IPS-20b (cell line): ENCODE data around the gene GHRL.

Experiments used
- H3K27ac ChIP-seq: one replicate; pipeline ENCODE4 v1.5.1; 2013; ENCODE audit warnings: low read length
- H3K27me3 ChIP-seq: 2 replicates; pipeline ENCODE4 v1.6.1; 2013; ENCODE audit warnings: mild to moderate bottlenecking, low read length, inconsistent platforms; ENCODE audit not compliant: insufficient read depth
- H3K36me3 ChIP-seq: 2 replicates; pipeline ENCODE4 v1.6.1; 2013; ENCODE audit warnings: low read depth, mild to moderate bottlenecking, inconsistent platforms, low read length, moderate library complexity; ENCODE audit not compliant: insufficient read depth
- H3K4me1 ChIP-seq: 2 replicates; pipeline ENCODE4 v1.6.1; 2013; ENCODE audit warnings: mild to moderate bottlenecking, control low read depth, inconsistent platforms, low read length, moderate library complexity; ENCODE audit not compliant: insufficient read depth
- H3K4me3 ChIP-seq: 2 replicates; pipeline ENCODE4 v1.5.1; 2013; ENCODE audit warnings: mild to moderate bottlenecking, low read length, inconsistent platforms
- H3K9ac ChIP-seq: 2 replicates; pipeline ENCODE4 v1.6.1; 2013; ENCODE audit warnings: low read depth, mild to moderate bottlenecking, inconsistent platforms, low read length, moderate library complexity
- H3K9me3 ChIP-seq: 2 replicates; pipeline ENCODE4 v1.6.1; 2013; ENCODE audit warnings: mild to moderate bottlenecking, low read depth, low read length, inconsistent platforms; ENCODE audit not compliant: insufficient read depth

Gene GHRL

DNA sequence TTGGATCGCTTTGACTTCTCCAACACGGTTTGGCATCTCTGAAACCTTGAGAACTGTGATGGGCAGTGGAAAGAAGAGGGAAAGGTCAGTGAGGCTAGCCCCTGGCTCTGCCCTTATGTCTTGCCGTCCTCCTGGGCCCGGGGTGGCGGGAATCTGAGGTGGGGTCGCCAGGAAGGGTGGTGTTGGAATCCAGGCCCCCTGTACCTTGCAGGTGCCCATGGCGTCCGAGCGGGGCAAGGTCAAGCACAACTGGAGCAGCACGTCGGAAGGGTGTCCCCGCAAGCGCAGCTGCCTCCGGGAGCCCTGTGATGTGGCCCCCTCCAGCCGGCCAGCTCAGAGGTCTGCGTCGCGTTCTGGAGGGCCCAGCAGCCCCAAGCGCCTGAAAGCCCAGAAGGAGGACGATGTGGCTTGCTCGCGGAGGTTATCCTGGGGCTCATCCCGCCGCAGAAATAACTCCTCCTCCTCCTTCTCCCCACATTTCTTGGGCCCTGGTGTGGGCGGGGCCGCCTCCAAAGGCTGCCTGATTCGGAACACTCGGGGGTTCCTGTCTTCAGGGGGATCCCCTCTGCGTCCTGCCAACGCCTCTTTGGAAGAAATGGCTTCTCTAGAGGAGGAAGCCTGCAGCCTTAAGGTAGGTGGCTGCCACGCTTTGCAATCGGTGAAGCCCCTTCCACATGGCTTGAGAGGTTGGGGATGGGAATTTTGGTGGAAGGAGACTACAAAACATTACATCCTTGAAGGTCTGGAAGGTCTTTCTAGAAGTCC lies 43.6 kb downstream of the GHRL start:
- H3K4me1 ChIP-seq, result peaks cover 8% of the 10 kb centered on the region; the same call in 1 of the 2 replicates
- H3K27ac ChIP-seq, result peak overlapping the region; percentile 14
- no peaks in the 10 kb centered on the region; the same call in 1 of the 2 replicates for H3K27me3 ChIP-seq
- H3K36me3 ChIP-seq, result peaks cover 20% of the 10 kb centered on the region
- peak overlapping the region; percentile 95 for H3K4me3 ChIP-seq
- peak overlapping the region; percentile 89 for H3K9ac ChIP-seq
- peaks cover 20% of the 10 kb centered on the region; the same call in 1 of the 2 replicates for H3K9me3 ChIP-seq

DNA sequence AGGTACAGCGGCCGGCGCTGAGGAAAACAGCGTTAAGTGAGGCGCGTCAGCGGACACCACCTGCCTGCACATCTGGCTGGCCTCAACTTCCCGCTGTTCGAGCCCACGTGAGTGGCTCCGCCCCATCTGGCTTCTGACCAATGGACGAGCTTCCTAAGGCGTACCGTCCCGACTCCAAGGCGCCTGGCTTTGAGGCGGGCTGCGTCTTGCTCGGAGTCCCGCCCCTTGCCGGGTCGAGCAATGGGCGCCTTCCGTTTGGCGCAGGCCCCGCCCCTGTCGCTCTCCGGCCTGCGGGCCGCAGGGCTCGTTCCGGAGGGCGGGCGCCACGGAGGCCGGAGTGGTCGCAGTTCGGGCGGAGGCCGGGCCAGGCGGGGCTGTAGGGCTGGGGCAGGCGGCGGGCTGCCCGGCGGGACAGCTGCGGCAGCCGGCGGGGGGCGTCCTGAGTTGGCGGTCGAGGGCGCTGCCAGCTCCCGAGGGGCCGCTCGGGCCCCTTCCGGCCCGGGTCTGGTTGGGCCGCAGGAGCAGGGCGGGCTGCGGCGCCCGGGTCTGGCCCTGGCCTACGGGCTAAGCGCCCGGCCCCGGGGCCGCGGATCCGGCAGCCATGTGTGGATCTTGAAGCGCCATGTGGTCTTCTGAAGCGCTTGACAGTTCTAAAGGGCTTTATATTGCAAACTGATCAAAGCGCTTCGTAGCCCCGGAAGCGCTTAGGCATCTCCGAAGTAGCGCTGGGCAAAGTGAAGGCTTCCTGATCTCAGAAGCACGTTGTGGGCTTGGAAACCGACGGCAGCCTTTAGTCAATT lies 44.4 kb downstream of the GHRL start, which contains the start of gene TATDN2:
Gene TATDN2, plus strand, starts transcription at position 276 of the 800 bp plus-strand sequence. CDS start 742 bp downstream, outside the sequence.
- Histone ChIP-seq H3K9ac (peak within 1 kb of the TSS; percentile 89), H3K27me3 (no peaks in the 10 kb centered on the region; the same call in 1 of the 2 replicates), H3K36me3 (peaks cover 12% of the 10 kb centered on the region), H3K9me3 (peaks cover 20% of the 10 kb centered on the region; the same call in 1 of the 2 replicates), H3K27ac (peak within 1 kb of the TSS; percentile 14), H3K4me1 (peaks cover 8% of the 10 kb centered on the region; the same call in 1 of the 2 replicates), H3K4me3 (peak within 1 kb of the TSS; percentile 95)

DNA sequence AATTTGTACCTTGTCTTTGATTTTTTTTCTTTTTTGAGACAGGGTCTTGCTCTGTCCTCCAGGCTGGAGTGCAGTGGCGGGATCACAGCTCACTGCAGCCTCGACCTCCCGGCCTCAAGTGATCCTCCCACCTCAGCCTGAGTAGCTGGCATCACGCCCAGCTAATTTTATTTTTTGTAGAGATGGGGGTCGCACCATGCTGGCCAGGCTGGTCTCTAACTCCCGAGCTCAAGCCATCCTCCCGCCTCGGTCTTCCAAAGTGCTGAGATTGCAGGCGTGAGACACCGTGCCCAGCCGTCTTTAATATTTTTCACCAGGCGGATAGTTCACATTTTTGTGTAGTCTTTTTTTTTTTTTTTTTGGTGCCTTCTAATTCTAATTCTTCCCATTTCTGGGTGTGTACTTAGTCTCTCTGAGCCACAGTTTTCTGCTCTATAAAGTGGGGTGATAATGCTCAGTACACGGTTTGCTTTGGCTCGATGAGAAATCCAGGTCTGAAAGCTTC lies 45.0 kb downstream of the GHRL start:
- H3K4me1 ChIP-seq, result peaks cover 8% of the 10 kb centered on the region; the same call in 1 of the 2 replicates
- H3K9ac ChIP-seq, result no peak overlapping the region
- no peak overlapping the region for H3K27ac ChIP-seq
- no peaks in the 10 kb centered on the region; the same call in 1 of the 2 replicates for H3K27me3 ChIP-seq
- peaks cover 20% of the 10 kb centered on the region; the same call in 1 of the 2 replicates for H3K9me3 ChIP-seq
- peaks cover 8% of the 10 kb centered on the region; the same call in 1 of the 2 replicates for H3K36me3 ChIP-seq
- H3K4me3 ChIP-seq, result peak overlapping the region; percentile 51; the same call in 1 of the 2 replicates

DNA sequence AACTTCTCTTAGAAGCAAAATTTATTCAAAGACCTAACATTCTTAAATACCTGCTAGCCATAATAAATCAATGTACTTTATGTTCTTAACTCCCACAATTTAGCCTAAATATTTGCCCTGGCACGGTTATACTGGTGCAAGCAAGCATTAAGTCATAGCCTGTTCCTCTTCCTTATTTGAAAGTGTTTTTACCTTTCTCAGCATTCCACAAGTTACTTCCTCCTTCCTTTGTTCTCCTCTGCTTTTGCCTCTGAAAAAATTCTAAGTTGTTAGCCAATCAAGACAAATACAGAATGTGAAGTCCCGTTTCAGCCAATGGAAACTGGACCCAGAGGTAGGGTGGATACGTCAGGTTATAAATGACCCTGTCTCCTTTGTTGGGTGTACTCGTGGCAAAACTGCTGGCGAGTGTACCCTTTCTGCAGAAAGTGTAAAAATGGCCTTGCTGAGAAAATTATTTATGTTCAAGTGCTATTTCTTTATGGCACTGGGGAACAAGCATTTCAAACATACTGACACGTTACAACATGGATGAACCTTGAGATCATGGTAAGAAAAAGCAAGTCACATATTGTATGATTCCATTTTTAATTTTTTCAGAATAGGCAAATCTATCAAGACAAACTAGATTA lies 47.5 kb downstream of the GHRL start:
- Histone ChIP-seq H3K9me3 (peaks cover 20% of the 10 kb centered on the region; the same call in 1 of the 2 replicates), H3K27me3 (no peaks in the 10 kb centered on the region; the same call in 1 of the 2 replicates), H3K4me3 (no peak overlapping the region), H3K9ac (no peak overlapping the region), H3K27ac (no peak overlapping the region), H3K4me1 (peaks cover 7% of the 10 kb centered on the region; the same call in 1 of the 2 replicates), H3K36me3 (no peaks in the 10 kb centered on the region; the same call in 1 of the 2 replicates)

DNA sequence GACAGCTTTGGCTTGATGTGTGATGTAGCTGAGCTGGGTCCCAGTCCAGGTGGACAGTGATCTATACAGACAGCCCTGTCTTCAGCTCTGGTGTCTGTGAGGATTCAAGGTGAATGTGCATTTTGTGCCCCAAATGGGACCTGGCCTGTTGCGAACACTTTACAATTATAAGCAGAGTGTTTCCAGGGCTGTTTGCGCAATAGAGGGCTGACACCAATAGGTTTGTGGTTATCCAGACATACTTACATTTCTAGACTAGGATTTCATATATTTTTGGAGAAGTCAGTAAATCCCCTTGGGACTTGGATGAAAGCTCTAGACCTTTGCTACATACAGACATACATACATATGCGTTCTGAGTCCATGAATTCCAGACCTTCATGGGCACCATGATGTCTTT lies 48.7 kb downstream of the GHRL start:
- Histone ChIP-seq H3K9me3 (peaks cover 20% of the 10 kb centered on the region; the same call in 1 of the 2 replicates), H3K27me3 (no peaks in the 10 kb centered on the region; the same call in 1 of the 2 replicates), H3K27ac (no peak overlapping the region), H3K9ac (no peak overlapping the region), H3K4me3 (no peak overlapping the region), H3K36me3 (no peaks in the 10 kb centered on the region), H3K4me1 (no peaks in the 10 kb centered on the region)

DNA sequence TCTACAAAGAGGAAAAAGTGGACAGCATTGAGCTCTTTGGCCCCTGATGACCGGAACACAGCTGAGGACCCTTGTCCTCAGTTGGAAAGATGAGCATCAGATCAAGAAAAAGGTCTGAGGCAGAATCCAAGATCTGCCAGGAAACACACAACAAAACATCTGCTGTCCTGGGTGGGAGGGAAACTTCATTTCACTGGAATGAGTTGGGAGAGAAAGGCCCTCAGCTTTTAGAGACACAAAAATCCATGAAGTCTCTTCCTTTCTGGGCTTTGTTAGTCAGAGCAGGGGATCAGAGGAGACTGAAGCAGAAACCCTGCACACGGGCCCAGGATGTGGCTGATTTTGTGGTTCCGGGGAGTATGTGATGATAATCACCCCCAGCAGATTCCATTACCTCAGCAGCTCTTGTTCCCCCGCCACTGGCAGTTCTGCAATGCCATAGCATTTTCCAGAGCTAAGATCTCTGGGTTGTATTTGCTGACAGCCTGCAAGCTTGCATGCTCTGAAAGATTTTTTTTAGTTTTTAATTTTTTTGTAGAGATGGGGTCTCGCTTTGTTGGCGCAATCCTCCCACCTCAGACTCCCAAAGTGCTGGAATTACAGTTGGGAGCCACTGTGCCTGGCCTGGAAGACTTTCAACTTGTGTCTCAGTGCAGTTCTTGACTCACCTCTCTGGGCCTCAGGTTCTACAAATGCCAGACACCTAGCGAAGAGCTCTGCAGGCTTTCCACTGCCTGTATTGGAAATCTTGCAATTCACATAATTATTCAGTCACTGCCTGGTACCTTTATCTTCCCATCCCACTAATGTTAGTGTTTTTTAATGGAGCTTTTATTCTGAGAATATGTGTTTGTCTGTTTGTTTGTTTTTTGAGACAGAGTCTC lies 50.3 kb downstream of the GHRL start:
- Histone ChIP-seq H3K9ac (no peak overlapping the region), H3K9me3 (peaks cover 20% of the 10 kb centered on the region; the same call in 1 of the 2 replicates), H3K27me3 (no peaks in the 10 kb centered on the region), H3K4me1 (no peaks in the 10 kb centered on the region), H3K36me3 (no peaks in the 10 kb centered on the region), H3K4me3 (no peak overlapping the region), H3K27ac (no peak overlapping the region)

DNA sequence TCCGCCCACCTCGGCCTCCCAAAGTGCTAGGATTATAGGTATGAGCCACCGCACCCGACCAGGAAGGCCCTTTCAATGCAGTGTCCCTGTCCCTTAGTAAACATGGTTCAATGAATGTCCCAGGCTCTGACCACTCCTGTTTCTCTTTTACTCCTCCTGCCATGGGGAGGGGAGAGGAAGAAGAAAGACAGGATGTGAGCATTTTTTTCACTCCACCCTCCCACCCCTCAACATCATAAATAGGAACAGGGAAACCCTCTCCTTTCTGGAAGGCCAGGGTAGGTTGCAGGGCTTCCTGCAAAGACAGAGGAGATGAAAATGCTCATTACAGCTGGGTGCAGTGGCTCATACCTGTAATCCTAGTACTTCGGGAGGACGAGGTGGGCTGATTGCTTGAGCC lies 51.9 kb downstream of the GHRL start:
- Histone ChIP-seq H3K4me3 (no peak overlapping the region), H3K36me3 (no peaks in the 10 kb centered on the region), H3K4me1 (no peaks in the 10 kb centered on the region), H3K9me3 (peaks cover 14% of the 10 kb centered on the region; the same call in 1 of the 2 replicates), H3K27ac (no peak overlapping the region), H3K27me3 (no peaks in the 10 kb centered on the region), H3K9ac (no peak overlapping the region)

DNA sequence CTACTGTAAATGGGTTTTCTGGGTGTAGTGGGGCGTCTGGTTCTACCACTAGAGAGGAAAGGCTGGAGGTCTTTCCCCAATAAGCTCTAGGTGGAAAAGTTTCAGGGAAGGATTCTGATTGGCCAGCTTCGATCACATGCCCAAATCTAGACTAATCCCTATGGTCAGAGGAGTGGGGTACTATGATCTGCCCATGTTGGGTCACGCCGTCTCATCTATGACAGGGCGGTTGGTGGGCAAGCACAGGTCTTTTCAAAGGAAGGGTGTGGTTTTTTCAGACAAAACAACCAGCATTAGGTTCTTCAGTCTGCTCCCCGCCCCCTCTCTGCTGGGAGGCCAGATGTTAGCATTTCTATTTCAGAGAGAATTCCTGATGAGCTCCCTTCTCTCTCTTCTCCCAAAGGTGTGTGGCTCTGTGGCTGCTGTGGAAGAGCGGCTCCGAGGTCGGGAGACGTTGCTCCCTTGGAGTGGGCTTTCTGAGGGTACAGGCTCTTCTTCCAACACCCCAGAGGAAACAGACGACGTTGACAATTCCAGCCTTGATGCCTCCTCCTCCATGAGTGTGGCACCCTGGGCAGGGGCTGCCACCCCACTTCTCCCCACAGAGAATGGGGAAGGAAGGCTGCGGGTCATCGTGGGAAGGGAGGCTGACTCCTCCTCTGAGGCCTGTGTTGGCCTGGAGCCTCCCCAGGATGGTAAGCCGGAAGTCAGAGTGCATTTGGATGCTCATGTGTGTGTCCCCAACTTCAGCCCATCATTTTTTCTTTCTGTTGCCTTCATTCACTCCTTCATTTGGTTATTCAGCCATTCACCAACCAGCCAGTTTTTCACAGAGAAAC lies 54.2 kb downstream of the GHRL start:
- H3K4me3 ChIP-seq, result no peak overlapping the region
- no peaks in the 10 kb centered on the region for H3K4me1 ChIP-seq
- H3K27ac ChIP-seq, result no peak overlapping the region
- H3K27me3 ChIP-seq, result no peaks in the 10 kb centered on the region
- H3K36me3 ChIP-seq, result no peaks in the 10 kb centered on the region
- H3K9ac ChIP-seq, result no peak overlapping the region
- H3K9me3 ChIP-seq, result no peaks in the 10 kb centered on the region
